ENCODE data around the gene TCF20.

Gene TCF20

DNA sequence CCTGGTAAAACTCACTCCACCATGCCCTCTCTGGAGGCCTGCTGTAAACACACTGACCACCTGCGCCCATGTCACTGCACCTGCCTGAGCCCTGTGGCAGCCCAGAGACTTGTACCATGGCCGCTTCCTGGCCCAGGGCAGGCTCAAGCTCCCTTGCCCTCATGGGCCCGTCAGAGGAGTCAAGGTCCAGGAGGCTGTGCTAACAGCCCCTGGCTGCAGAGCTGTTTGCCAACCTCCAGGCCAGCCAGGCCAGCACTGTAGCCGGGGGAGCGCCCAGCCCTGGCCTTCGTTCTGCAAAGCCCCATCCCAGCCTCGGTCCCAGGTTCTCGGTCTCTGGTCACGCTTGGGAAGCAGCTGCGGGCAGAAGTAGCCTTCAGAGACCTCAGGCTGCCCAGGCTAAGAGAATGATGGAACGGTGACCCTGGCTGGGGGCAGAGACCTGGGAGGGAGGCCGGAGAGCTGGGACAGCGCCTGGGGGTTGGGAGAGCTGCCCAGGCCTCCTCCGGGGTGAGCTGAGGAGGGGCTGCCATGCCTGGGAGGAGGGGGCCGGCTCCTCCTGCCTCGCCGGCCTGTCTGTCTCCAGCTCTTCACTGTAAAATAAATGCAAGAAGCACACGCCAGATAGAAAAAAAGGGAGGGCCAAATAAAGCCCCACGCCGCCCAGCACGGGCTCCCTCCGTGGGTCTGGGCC lies 11.9 kb upstream of the TCF20 start:
- DNase-seq (ENCODE audit: low read depth in 3 of 3, low spot score in 1 of 3), result no peak

GRCh38 chr22:42281706-42282251 lies 11.3 kb upstream of the TCF20 start:
- no peak for DNase-seq (ENCODE audit: low read depth in 3 of 3, low spot score in 1 of 3)

DNA sequence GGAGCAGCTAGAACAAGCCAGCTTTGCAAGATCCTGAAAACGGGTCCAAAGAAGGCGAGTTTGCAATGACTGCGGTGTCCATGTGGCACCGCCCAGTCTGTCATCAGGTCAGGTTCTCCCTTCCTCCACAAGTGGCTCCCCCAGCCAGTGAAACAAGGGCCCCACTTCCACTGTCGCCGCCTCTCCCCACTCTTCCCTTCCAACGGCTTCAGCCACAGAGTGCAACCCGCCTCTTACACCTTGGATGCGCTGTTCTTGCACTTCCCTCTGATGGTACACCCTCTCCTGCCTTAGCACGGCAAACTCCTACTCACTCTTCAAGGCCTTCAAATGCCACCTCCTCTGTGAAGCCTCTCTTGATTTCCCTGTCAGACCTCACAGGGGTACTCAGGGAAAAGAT lies 10.8 kb upstream of the TCF20 start:
- no peak for DNase-seq (ENCODE audit: low read depth in 3 of 3, low spot score in 1 of 3)

DNA sequence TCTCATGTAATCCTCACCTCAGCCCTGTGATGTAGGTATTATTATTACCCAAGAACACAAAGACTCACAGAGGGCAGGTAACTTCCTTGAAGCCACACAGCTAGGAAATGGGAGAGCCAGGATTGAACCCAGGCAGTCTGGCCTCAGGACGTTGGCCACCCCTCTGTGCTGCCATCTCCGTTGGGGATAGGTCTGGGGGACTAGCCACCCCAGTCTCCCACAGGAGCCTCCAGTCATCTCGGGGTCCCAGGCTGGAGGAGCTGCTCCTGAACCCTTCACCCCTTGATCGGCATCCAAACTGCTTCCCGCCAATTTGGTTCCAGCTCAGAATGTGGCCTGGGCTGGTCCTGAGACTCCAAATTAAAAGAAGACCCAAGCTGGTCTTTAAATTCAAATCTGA lies 10.4 kb upstream of the TCF20 start:
- DNase-seq (ENCODE audit: low read depth in 3 of 3, low spot score in 1 of 3), result no peak

GRCh38 chr22:42280140-42280539 lies 9.7 kb upstream of the TCF20 start:
- no peak for DNase-seq (ENCODE audit: low read depth in 3 of 3, low spot score in 1 of 3)

- no peak for DNase-seq (ENCODE audit: low read depth in 3 of 3, low spot score in 1 of 3)
Measured at GRCh38 chr22:42279425-42280020, 9.1 kb upstream of the TCF20 start.

GRCh38 chr22:42277988-42278776 lies 7.7 kb upstream of the TCF20 start:
- DNase-seq (ENCODE audit: low read depth in 3 of 3, low spot score in 1 of 3), result no peak

DNA sequence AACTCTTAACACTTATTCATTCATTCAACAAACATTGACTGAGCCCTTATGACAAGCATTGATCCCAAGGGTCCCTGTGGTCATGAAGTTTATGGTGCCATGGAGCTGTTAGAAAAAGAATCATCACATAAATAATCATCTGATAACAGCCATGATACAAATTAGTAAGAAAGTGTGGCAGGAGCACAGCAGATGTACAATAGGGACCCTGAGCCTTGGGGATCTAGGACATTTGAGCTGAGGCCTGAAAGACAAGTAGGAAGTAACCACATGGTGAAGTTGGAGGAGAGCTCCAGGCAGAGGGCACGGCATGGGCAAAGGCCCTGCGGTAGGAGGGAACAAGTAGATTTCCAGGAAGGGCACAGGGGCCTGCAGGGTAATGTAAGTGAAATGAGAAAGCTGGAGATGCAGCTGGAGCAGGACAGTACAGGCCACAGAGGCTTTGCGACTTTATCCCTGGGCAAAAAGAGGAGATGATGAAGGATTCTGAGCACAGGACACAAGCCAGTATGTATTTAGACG lies 6.8 kb upstream of the TCF20 start:
- DNase-seq (ENCODE audit: low read depth in 3 of 3, low spot score in 1 of 3), result no peak

- no peak for DNase-seq (ENCODE audit: low read depth in 3 of 3, low spot score in 1 of 3)
Measured at GRCh38 chr22:42275970-42276369, 5.5 kb upstream of the TCF20 start.

- DNase-seq (ENCODE audit: low read depth in 3 of 3, low spot score in 1 of 3), result no peak
Measured at GRCh38 chr22:42275176-42275575, 4.7 kb upstream of the TCF20 start.

DNA sequence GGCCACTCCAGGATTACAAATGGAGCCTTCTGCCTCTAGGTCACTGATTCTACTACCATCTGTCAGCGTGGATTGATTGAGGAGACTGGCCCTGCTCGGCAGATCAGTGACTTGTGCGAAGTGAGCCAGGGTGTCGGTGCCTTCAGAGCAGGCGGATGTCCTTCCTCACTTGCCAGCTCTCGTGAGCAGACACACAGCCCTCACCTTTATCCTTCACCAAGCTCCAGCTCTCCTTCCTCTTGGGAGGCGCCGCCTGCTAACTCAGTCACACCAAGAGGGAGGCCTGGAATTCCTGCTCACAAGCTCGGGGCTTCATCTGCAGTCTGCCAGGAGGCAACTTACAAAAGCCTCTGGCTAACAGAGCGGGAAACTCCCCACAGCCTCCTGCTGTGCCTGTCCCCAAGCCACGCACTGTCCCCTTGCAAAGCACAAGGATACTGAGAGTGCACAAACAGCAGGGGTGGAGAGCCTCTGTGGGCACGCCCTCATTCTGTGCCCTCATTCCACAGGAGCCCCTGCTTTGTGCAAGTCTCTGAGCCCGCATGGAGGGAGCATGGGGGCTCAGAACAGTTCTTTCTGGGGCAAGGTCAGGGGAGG lies 3.5 kb upstream of the TCF20 start:
- no peak for DNase-seq (ENCODE audit: low read depth in 3 of 3, low spot score in 1 of 3)

- DNase-seq (ENCODE audit: low read depth in 3 of 3, low spot score in 1 of 3), result no peak
Measured at GRCh38 chr22:42272431-42272999, 2.1 kb upstream of the TCF20 start.

DNA sequence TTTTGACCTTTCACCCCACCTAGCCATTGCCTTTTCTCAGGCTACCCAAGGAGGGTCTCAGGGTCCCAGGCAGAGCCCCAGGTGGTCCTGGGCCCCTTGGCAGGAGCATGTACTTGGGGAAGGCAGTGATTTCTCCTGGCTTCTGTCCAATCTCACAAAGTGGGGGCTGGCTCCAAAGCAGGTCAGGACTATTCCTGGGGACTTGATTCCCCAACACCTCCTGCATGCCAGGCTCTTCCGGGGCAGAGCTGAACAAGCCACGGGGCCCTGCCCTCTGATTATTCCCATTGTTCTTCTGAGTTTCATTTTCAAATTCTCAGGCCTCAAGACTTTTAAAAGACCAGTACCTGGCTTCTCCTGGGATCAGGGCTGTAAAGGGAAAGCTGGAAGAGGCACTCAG lies 1.5 kb upstream of the TCF20 start:
- no peak for DNase-seq (ENCODE audit: low read depth in 3 of 3, low spot score in 1 of 3)

DNA sequence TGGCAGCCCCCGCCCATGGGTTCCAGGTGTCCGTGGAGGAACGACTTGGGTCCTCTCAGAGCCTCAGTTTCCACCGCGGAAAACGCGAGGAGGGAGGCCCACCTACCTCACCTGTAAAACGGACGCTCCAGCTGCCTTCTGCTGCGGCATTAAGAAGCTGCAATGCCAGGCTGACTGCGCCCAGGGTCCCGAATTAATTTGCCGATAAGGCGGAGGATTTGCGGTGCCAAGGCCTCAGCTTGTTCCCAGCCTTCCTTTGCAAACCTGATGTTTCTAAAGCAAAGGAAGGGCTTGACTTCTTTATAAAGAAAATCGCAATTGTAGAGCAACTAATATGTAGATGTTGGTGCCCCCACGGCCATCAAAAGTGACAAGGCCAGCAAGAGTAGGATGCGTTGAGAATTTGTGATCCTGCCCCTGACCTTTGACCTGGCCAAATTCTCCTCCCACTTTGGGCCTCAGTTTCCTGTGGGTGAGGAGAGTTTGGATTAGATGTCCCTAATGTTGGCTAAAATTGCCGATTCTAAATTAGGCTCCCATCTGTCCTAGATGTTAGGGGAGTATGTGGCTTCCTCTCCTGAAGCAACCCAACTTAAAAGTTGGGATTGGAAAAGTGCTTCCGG lies 849 bp upstream of the TCF20 start:
- DNase-seq (ENCODE audit: low read depth in 3 of 3, low spot score in 1 of 3), result no peak

DNA sequence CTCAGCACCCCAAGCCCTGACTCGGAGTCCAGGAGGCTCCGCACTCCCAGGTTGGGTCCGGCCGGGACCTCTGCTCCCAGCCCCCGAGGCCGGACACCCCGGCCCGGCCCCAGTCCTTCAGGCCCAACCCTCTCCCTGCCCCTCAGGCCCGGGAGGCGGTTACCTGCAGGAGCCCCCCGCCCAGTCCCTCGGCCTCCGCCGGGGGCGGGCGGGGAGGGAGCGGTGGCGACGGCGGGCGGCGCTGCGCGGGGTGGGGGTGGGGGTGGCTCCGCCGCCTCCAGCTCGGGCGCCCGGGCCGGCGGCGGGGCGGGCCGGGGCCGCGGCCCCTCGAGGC lies 310 bp downstream of the TCF20 start:
- DNase-seq (ENCODE audit: low read depth in 3 of 3, low spot score in 1 of 3), result peak in 1 of 3 donors; percentile 24

GRCh38 chr22:42269432-42270175 lies 849 bp downstream of the TCF20 start:
- DNase-seq (ENCODE audit: low read depth in 3 of 3, low spot score in 1 of 3), result peak; percentile 28 to 47 (median 30)

GRCh38 chr22:42268852-42269410 lies 1.5 kb downstream of the TCF20 start:
- no peak for DNase-seq (ENCODE audit: low read depth in 3 of 3, low spot score in 1 of 3)

GRCh38 chr22:42265321-42265720 lies 5.1 kb downstream of the TCF20 start:
- no peak for DNase-seq (ENCODE audit: low read depth in 3 of 3, low spot score in 1 of 3)

GRCh38 chr22:42263944-42264343 lies 6.5 kb downstream of the TCF20 start:
- no peak for DNase-seq (ENCODE audit: low read depth in 3 of 3, low spot score in 1 of 3)

GRCh38 chr22:42262964-42263363 lies 7.5 kb downstream of the TCF20 start:
- no peak for DNase-seq (ENCODE audit: low read depth in 3 of 3, low spot score in 1 of 3)
